Hepatocyte (in vitro differentiated cells): Measurements from ENCODE around the gene MYLK2.

ENCODE experiments used
- CTCF ChIP-seq: fragments of 200-600 bp; sonication (generic); IDR thresholded peaks from 2 replicates; pipeline ENCODE4 v1.5.1; 2016; ENCODE audit warnings: antibody characterized with exemption, mild to moderate bottlenecking; ENCODE audit not compliant: poor library complexity
- EZH2 ChIP-seq: fragments of 200-600 bp; sonication (generic); IDR thresholded peaks from 2 replicates; pipeline ENCODE4 v1.6.1; 2016; ENCODE audit warnings: antibody characterized with exemption, mild to moderate bottlenecking, borderline replicate concordance

GRCh38 chr20:31856516-31856915 lies 37.4 kb downstream of the MYLK2 start:
- no peak for TF ChIP-seq CTCF
- TF ChIP-seq EZH2 = no peak
